Fibroblast of pulmonary artery (primary cell): Measurements from ENCODE around the gene DALRD3.
A peak's percentile ranks its signal among the peaks of the same experiment; 100 is the strongest.

Experiments
- DNase-seq: peaks from one replicate; pipeline ENCODE4 v3.0.0-alpha.2; 2010; ENCODE audit warnings: low read depth
- H3K4me3 ChIP-seq: replicated peaks from 2 replicates; pipeline ENCODE4 v1.5.1; 2011; ENCODE audit warnings: low read depth, mild to moderate bottlenecking, control low read depth, low read length, moderate library complexity
- CTCF ChIP-seq: IDR thresholded peaks from 2 replicates; pipeline ENCODE4 v1.5.1; 2011; ENCODE audit warnings: mild to moderate bottlenecking, control low read depth, low read length, inconsistent platforms; ENCODE audit errors: missing control alignments

Gene DALRD3

GRCh38 chr3:49017971-49018706 lies at the start of gene DALRD3:
DALRD3 (minus strand) TSS chr3:49018580; CDS start chr3:49018564, 16 bp downstream.
- DNase-seq: peak; percentile 53
- TF ChIP-seq CTCF: no peak
- H3K4me3 ChIP-seq: peak within 1 kb of the TSS; percentile 77

- no peak for DNase-seq
- TF ChIP-seq CTCF: no peak
- no peak overlapping the region for H3K4me3 ChIP-seq
Observed at GRCh38 chr3:49058011-49058410, 39.6 kb upstream of the DALRD3 start.

GRCh38 chr3:49057268-49057667 lies 38.9 kb upstream of the DALRD3 start:
- no peak for TF ChIP-seq CTCF
- DNase-seq: no peak
- H3K4me3 ChIP-seq: no peak overlapping the region

- no peak overlapping the region for H3K4me3 ChIP-seq
- no peak for DNase-seq
- TF ChIP-seq CTCF: no peak
Observed at GRCh38 chr3:49054344-49054862, 36.0 kb upstream of the DALRD3 start.

GRCh38 chr3:49053543-49053942 lies 35.2 kb upstream of the DALRD3 start:
- no peak for TF ChIP-seq CTCF
- no peak overlapping the region for H3K4me3 ChIP-seq
- no peak for DNase-seq

- no peak for TF ChIP-seq CTCF
- no peak for DNase-seq
- H3K4me3 ChIP-seq: no peak overlapping the region
Observed at GRCh38 chr3:49035281-49035680, 16.9 kb upstream of the DALRD3 start.

GRCh38 chr3:49034650-49035049 lies 16.3 kb upstream of the DALRD3 start:
- DNase-seq: no peak
- TF ChIP-seq CTCF: no peak

More at GRCh38 chr3:49034650-49035049, 16.3 kb upstream of the DALRD3 start:
- no peak overlapping the region for H3K4me3 ChIP-seq
